Liver (tissue), 9 donors: ENCODE data around the gene SUPT6H. TPM values are rescaled to one million over a fixed set of nuclear protein-coding genes. Genes with fewer than 3 reads are reported as not detected.

Source experiments
- DNase-seq: peaks from one replicate; pipeline ENCODE4 v3.0.0-alpha.2; 2017; ENCODE audit warnings: low spot score
- H3K27ac ChIP-seq, 2 donors: one replicate each; pipeline ENCODE4 v1.7.0; 2013; ENCODE audit warnings: inconsistent platforms in 2 of 2, low read length in 2 of 2, control low read depth in 1 of 2, low read depth in 1 of 2, mild to moderate bottlenecking in 1 of 2
- H3K27me3 ChIP-seq, 4 donors: one replicate each; pipeline versions ENCODE4 v1.6.1 to v1.7.0; 2013; ENCODE audit warnings: low read length in 3 of 4, inconsistent platforms in 1 of 4, mild to moderate bottlenecking in 1 of 4, moderate library complexity in 1 of 4; ENCODE audit not compliant: control insufficient read depth in 4 of 4, insufficient read depth in 4 of 4
- H3K36me3 ChIP-seq, 4 donors: one replicate each; pipeline versions ENCODE4 v1.6.1 to v1.7.0; 2013; ENCODE audit warnings: low read length in 3 of 4, mild to moderate bottlenecking in 3 of 4, low read depth in 1 of 4, moderate library complexity in 1 of 4; ENCODE audit not compliant: control insufficient read depth in 4 of 4, insufficient read depth in 3 of 4
- H3K4me1 ChIP-seq, 4 donors: one replicate each; pipeline versions ENCODE4 v1.6.1 to v1.7.0; 2013; ENCODE audit warnings: low read length in 3 of 4, mild to moderate bottlenecking in 3 of 4, moderate library complexity in 1 of 4; ENCODE audit not compliant: control insufficient read depth in 4 of 4, insufficient read depth in 4 of 4
- H3K4me3 ChIP-seq, 3 donors: one replicate each; pipeline versions ENCODE4 v1.6.1 to v1.7.0; 2013; ENCODE audit warnings: low read length in 3 of 3, control low read depth in 1 of 3, low read depth in 1 of 3, mild to moderate bottlenecking in 1 of 3
- H3K9ac ChIP-seq, 2 donors: one replicate each; pipeline ENCODE4 v1.7.0; 2013; ENCODE audit warnings: low read length in 2 of 2, mild to moderate bottlenecking in 2 of 2, moderate library complexity in 2 of 2, control low read depth in 1 of 2, low read depth in 1 of 2
- H3K9me3 ChIP-seq, 4 donors: one replicate each; pipeline versions ENCODE4 v1.6.1 to v1.7.0; 2013; ENCODE audit warnings: low read length in 3 of 4; ENCODE audit not compliant: control insufficient read depth in 4 of 4
- EGR1 ChIP-seq, 2 donors: IDR thresholded peaks; 2 replicates each; pipeline ENCODE4 v1.6.1; 2016 to 2018; ENCODE audit warnings: antibody characterized with exemption in 2 of 2, low read depth in 2 of 2
- FOXA1 ChIP-seq: IDR thresholded peaks from 2 replicates; pipeline ENCODE4 v1.6.1; 2016; ENCODE audit warnings: antibody characterized with exemption
- FOXA2 ChIP-seq: IDR thresholded peaks from 2 replicates; pipeline ENCODE4 v1.6.1; 2016; ENCODE audit warnings: antibody characterized with exemption
- GABPA ChIP-seq, 2 donors: IDR thresholded peaks in 1 of 2; conservative IDR thresholded peaks in 1 of 2; 2 replicates each; pipeline ENCODE4 v1.6.1; 2016; ENCODE audit warnings: antibody characterized with exemption in 2 of 2, mild to moderate bottlenecking in 1 of 2, moderate library complexity in 1 of 2
- HNF4A ChIP-seq, 2 donors: conservative IDR thresholded peaks; 2 replicates each; pipeline ENCODE4 v1.6.1; 2016; ENCODE audit warnings: antibody characterized with exemption in 2 of 2, mild to moderate bottlenecking in 2 of 2
- HNF4G ChIP-seq: IDR thresholded peaks from 2 replicates; pipeline ENCODE4 v1.6.1; 2016; ENCODE audit warnings: antibody characterized with exemption
- JUND ChIP-seq, 2 donors: IDR thresholded peaks; 2 replicates each; pipeline ENCODE4 v1.6.1; 2016; ENCODE audit warnings: antibody characterized with exemption in 2 of 2
- MAX ChIP-seq: IDR thresholded peaks from 2 replicates; pipeline ENCODE4 v1.6.1; 2016; ENCODE audit warnings: antibody characterized with exemption
- NR2F2 ChIP-seq: IDR thresholded peaks from 2 replicates; pipeline ENCODE4 v1.6.1; 2016; ENCODE audit warnings: antibody characterized with exemption
- RAD21 ChIP-seq, 2 donors: IDR thresholded peaks; 2 replicates each; pipeline ENCODE4 v1.6.1; 2016; ENCODE audit warnings: antibody characterized with exemption in 2 of 2, mild to moderate bottlenecking in 2 of 2
- REST ChIP-seq: IDR thresholded peaks from 2 replicates; pipeline ENCODE4 v1.6.1; 2016; ENCODE audit warnings: antibody characterized with exemption, mild to moderate bottlenecking
- RXRA ChIP-seq, 2 donors: IDR thresholded peaks; 2 replicates each; pipeline ENCODE4 v1.6.1; 2017 to 2018; ENCODE audit warnings: antibody characterized with exemption in 2 of 2, mild to moderate bottlenecking in 1 of 2
- SP1 ChIP-seq: IDR thresholded peaks from 2 replicates; pipeline ENCODE4 v1.6.1; 2018; ENCODE audit warnings: antibody characterized with exemption, mild to moderate bottlenecking
- TAF1 ChIP-seq: conservative IDR thresholded peaks from 2 replicates; pipeline ENCODE4 v1.6.1; 2016; ENCODE audit warnings: antibody characterized with exemption, mild to moderate bottlenecking
- YY1 ChIP-seq: IDR thresholded peaks from 2 replicates; pipeline ENCODE4 v1.6.1; 2016; ENCODE audit warnings: antibody characterized with exemption, mild to moderate bottlenecking
- ZBTB33 ChIP-seq: IDR thresholded peaks from 2 replicates; pipeline ENCODE4 v1.6.1; 2016; ENCODE audit warnings: antibody characterized with exemption
- WGBS: extraction: QIAGEN DNeasy Blood & Tissue Kit; methylation state at CpG from one replicate; pipeline ENCODE4 v1.1.7; 2013; 5-methylcytosine and 5-hydroxymethylcytosine counted together
- polyA plus RNA-seq, 2 donors: library from polyadenylated mRNA; stranded (reverse) in 1 of 2; unstranded in 1 of 2; fragments of 200-250 nt in 1 of 2; fragments of >200 nt in 1 of 2; fragmentation: Nextera tagmentation in 1 of 2; extraction: Ambion mirVana in 1 of 2; gene quantifications; one replicate each; pipeline versions ENCODE4 v1.2.1 to v1.2.3, GENCODE V29; 2013 to 2015
- total RNA-seq, 2 donors: library from RNA; depleted of rRNA; stranded (reverse); fragments of >200 nt; gene quantifications; one replicate each; pipeline ENCODE4 v1.2.3, GENCODE V29; 2014
- TF ChIP-seq, protein P1 (sequence below): IDR thresholded peaks from 2 replicates; pipeline ENCODE4 v1.6.1; 2016; ENCODE audit warnings: antibody characterized with exemption
- TF ChIP-seq, protein P2 (sequence below): fragments of 150-350 bp; IDR thresholded peaks from 2 replicates; pipeline ENCODE4 v1.5.1; 2017; ENCODE audit warnings: improper control_type of control experiment, low read depth, low read length; ENCODE audit not compliant: missing input control
- donor health status: healthy.
- donor health status: healthy.
- donor health status: healthy.
- donor health status: healthy.
- donor health status: healthy.

The SUPT6H gene
- total and polyA plus RNA-seq, 4 donors: 10.6 to 59.1 (median 30.3) TPM

GRCh38 chr17:28620010-28620409 is 42.0 kb upstream of the SUPT6H start:
- Histone ChIP-seq H3K36me3 (peaks cover 12 to 68% (median 61%) of the 10 kb centered on the region in 4 donors), H3K27ac (peak overlapping the region; percentile 76 to 90), H3K9ac (no peak overlapping the region), H3K27me3 (no peaks in the 10 kb centered on the region), H3K4me1 (peaks cover 6 to 29% (median 23%) of the 10 kb centered on the region in 4 donors), H3K4me3 (no peak overlapping the region), H3K9me3 (no peaks in the 10 kb centered on the region)
- no peak for DNase-seq
- WGBS: 38% methylated on average over 2 of the region's 2 CpGs
- TF ChIP-seq, protein P1, sequence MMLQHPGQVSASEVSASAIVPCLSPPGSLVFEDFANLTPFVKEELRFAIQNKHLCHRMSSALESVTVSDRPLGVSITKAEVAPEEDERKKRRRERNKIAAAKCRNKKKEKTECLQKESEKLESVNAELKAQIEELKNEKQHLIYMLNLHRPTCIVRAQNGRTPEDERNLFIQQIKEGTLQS: no peak
- TF ChIP-seq RXRA (IDR thresholded peaks at IDR 0.05) (peak; percentile 47 to 76), TAF1 (no peak), HNF4G (no peak), SP1 (peak; percentile 29), EGR1 (IDR thresholded peaks at IDR 0.05; ENCODE audit: low read depth in 2 of 2) (no peak), ZBTB33 (no peak), FOXA2 (peak; percentile 39), GABPA (IDR thresholded peaks at IDR 0.05 in 1 of 2, conservative IDR thresholded peaks at IDR 0.05 in 1 of 2) (no peak), HNF4A (conservative IDR thresholded peaks at IDR 0.05) (peak; percentile 48 to 63), FOXA1 (no peak), MAX (peak; percentile 25), JUND (IDR thresholded peaks at IDR 0.05) (peak in 1 of 2 donors; percentile 37), RAD21 (IDR thresholded peaks at IDR 0.05) (peak; percentile 20 to 36), YY1 (peak; percentile 45), NR2F2 (peak; percentile 47), REST (peak; percentile 40)
- TF ChIP-seq, protein P2, sequence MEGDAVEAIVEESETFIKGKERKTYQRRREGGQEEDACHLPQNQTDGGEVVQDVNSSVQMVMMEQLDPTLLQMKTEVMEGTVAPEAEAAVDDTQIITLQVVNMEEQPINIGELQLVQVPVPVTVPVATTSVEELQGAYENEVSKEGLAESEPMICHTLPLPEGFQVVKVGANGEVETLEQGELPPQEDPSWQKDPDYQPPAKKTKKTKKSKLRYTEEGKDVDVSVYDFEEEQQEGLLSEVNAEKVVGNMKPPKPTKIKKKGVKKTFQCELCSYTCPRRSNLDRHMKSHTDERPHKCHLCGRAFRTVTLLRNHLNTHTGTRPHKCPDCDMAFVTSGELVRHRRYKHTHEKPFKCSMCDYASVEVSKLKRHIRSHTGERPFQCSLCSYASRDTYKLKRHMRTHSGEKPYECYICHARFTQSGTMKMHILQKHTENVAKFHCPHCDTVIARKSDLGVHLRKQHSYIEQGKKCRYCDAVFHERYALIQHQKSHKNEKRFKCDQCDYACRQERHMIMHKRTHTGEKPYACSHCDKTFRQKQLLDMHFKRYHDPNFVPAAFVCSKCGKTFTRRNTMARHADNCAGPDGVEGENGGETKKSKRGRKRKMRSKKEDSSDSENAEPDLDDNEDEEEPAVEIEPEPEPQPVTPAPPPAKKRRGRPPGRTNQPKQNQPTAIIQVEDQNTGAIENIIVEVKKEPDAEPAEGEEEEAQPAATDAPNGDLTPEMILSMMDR: no peak
